NOMO-1 treated with dmso at 0.1 percent for 144 hours (cell line): Measurements from ENCODE around the gene MYRIP.
"Not testable (repeated sequence)": the region's sequence is repeated elsewhere in the genome, so short reads cannot be mapped to it uniquely, and the experiment has no call there.

Source experiments
- DNase-seq: peaks from one replicate; lab custom pipeline; 2025; ENCODE audit not compliant: unreplicated experiment; lab: John Stamatoyannopoulos, UW

MYRIP gene

DNA sequence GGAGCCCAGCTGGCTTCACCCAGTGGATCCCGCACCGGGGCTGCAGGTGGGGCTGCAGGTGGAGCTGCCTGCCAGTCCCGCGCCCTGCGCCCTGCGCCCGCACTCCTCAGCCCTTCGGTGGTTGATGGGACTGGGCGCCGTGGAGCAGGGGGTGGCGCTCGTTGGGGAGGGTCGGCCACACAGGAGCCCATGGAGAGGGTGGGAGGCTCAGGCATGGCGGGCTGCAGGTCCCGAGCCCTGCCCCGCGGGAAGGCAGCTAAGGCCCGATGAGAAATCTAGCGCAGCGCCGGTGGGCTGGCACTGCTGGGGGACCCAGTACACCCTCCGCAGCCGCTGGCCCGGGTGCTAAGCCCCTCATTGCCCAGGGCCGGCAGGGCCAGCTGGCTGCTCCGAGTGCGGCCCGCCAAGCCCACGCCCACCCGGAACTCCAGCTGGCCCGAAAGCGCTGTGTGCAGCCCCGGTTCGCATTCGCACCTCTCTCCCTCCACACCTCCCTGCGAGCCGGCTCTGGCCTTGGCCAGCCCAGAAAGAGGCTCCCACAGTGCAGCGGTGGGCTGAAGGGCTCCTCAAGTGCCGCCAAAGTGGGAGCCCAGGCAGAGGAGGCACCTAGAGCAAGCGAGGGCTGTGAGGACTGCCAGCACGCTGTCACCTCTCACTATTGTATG is 268.6 kb downstream of the MYRIP start:
- DNase-seq = not testable (repeated sequence)

DNA sequence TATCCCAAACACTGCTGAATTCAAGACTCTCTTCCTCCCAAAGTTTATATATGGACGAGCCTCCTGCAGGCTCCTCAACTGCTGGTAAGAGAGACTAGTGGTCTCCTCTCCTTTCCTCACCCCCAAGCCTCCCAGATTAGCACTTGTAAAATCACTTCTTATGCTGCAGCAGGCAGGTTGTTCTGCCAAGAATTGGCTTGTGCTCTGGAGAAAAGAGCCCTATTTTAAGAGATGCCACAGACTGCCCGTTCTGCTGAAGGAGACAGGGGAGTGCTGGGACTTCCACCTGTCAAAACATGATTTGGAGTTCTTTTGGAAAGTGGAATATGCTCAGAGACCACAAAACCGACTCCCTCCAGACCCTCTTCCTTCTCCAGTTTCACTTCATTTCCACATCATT is 269.2 kb downstream of the MYRIP start:
- DNase-seq = no peak

DNA sequence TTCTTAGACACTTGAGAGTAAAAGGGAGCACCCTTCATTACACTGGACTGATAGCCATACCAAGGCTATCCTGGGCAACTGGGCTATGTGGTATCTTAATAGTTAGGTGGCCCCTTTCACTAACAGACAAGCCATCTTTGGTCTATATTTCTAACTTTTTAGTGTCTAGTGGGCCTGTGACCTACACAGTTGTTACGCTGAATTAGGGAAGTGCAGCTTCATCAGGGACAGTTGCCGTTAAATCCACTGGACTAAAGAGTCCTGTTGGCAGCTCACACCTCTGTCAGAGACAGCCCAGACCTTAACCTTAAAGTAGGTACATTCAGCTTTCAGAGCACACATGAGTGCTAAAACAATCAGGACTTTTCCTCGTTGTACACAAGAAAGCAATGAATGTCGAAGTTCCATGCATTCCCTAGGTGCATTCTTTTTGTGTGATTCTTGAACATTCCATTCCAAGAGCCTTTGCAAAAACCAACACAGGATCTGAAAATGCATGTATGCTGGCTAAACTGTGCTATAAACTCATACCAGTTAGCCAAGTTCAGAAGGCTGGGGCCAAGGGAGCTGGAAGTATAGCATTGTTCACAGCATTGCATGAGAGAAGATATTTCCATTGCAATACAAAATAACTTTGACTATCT is 269.9 kb downstream of the MYRIP start:
- DNase-seq = no peak

DNA sequence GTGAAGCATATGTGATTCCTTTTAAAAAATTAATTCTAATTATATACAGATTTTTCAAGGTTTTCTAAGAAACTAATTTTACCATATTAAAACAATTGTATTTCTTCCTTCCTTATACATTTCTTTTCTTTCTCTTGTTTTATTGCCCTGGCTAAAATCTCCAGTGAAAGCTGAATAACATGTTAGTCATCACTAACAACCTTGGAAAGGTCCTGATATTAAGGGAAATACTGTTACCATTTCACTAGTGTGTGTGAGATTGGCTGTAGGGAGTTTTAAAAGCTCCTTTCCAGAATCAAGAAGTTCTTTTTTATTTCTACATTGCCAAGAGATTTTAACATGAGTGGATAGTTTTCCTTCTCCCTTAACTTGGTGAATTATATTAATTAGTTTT is 270.4 kb downstream of the MYRIP start:
- DNase-seq = no peak

DNA sequence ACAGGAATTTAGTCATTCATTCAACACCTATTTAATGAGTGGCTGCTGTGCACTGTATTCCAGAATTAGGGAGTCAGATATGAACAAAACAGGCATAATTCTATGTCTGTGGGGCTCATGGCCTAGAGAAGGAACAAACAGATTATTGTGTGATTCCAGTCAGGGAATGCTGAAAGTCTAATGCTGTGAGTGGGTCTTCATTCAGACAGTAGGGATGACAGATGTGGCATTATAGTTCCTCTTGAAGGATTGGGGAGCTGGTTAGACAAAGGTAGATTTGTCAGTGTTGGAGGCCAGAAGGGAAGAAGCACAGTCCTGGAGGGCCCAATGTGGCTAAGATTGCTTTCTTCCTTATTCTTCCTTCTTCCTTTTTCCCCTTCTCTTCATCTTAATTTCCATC is 273.7 kb downstream of the MYRIP start:
- DNase-seq = no peak

DNA sequence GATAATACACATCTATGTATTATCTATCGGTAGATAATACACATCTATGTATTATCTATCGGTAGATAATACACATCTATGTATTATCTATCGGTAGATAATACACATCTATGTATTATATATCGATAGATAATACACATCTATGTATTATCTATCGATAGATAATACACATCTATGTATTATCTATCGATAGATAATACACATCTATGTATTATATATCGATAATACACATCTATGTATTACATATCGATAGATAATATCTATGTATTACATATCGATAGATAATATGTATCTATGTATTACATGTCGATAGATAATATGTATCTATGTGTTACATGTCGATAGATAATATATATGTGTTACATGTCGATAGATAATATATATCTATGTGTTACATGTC is 275.0 kb downstream of the MYRIP start:
- DNase-seq = not testable (repeated sequence)

DNA sequence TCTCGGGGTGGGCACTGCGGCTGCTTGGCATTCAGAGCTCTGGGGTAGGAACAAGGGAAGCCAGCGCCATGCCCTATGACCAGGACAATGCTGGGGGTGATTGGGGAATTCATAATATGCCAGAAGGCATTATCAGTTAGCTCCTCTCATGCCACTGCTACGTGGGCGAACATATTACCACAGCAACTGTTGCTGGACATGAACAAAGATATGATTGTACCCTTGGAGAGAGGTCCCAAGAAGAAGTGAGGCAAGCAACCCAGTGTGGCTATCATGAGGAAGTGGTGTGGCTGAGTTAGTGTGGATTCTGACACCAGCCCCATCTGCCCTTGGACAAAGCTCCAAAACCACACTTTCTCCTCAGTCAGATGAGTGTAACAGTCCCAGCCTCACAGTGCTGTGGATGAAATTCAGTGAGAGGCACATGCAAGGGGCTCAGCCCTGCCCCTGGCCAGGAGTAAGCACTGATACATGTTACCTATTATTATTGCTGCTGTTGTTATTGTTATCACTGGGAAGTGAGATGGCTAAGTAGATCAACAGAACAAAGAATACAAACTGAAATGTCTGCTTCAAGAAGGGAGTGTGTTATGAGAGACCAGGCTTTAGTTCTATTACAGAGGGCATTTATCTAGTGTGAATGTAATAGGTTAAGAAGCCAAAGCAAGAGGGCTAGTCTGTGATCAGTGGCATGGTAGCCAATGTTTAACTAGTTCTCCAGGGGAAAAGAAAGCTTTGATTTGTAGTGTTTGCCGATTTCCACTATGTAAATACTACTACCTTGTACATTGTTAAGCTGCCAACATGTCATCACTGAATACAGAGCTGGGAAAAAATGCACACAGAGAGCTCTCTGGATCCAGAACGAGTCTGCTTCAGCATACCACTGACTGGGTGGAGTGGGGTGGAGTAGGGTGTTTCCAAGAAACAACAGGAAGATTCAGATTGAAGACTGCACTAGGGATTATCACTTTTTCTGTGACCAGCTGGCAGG is 277.8 kb downstream of the MYRIP start:
- DNase-seq = no peak

DNA sequence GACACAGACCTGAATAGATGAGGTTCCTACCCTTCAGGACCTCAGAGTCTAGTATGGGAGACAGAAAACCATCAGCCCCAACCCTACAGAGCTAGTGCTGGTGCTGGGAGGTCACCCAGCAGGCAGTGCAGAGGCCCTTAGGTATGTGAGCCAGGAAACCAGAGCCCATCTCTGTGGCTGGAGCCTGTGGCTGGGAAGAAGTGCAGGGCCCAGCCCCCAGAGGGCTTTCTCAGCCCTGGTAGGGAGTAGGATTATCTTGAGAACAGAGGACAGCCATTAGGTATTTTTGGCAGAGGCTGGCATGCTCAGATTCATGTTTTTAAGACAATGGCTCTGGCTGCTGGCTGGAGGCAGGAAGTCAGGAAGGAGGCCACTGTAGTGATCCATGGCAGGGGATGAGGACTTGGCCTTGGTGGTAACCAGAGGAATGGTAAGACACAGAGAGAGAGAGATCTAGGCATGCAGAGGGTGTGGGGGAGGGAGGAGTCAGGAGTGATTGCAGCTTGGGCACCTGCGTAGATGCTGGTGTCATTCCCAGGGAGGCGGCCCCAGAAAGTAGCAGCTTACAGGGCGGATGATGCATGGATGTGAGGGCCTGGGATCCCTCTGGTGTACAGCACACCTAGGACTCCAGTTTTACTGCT is 279.2 kb downstream of the MYRIP start:
- DNase-seq = no peak

DNA sequence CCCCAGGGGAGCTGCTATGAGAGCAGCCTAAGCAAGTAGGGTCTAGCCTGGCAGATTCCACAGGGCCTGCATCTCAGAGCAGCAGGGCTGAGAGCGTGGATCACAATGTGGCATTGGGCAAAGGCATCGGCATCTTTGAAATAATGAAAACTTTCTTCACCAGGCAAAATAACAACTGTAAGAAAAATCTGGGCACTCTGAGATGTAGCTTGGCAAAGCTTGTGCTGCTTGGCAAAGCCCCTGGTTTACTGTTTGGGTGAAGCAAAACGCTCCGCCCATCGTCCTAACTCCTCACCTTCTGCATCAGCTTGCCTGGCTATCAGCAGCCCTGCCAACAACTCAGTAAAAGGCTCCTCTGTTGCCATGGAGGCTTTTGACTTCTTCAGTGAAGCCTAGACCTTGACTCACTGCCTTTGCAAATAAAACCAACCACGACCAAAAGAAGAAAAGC is 287.3 kb downstream of the MYRIP start:
- no peak for DNase-seq

DNA sequence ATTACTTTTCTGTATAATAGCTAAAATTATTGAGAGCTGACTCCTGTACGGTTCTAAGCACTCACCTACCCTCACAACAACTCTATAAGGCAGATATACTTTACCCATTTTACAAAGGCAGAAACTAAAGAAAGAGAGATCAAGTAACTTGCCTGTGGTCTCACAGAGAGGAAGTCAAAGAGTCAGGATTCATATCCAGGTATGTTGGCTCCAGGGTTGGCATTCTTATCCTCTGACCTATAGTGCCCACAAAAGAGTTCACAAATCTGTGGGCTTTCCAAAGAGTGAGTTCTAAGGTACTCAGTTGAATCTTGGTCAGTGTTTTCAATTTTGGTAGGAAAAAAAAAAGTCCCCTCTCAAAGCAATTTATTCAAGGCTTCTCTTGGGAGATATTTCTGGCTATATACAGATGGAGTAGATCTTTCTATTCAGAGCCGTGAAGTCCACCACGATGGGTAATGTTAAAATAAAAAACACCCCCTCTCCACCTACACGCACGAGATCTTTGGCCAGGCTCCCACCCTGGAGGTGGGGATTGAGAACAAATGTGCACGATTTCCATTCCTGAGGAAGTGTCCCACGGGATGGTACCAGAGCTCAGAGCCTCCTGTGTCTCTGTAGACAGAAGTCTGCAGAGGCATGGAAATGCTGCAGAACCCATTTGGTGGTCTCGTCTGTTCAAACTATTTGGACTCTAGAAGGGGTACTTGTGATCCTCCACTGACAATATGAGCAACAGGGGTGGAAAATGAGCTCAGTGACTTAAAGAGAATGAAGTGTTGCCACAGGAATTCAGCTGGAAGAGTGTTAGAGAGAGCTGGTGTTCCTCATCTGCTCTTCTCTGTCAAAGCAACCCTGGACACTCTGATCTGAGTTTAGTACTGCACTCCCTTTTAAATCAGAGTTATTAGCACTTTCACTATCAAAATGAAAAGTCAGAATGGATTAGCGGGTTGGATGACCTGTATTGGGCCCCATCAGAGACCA is 288.0 kb downstream of the MYRIP start:
- no peak for DNase-seq

DNA sequence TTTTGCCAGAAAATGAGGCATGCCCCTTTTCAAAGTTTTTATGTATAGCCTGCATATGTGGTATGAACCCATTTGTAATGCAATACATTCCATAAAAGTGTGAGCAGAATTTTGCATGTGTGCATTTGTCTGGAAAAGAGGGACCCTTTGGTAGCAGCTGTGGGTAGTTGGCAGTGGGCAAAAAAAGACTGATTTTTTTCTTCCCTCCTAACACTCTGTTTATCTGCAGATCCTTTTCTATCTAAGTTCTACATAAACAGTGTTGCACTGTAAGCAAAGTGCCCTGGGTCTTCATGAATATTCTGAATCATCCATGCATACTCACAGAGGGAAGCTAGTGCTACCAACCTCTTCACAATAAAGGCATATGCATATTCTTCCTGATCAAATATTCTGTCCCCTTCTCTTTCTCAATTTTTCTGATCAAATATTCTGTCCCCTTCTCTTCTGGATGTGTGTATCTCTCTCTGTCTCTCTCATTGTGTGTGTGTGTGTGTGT is 288.9 kb downstream of the MYRIP start:
- DNase-seq = no peak

DNA sequence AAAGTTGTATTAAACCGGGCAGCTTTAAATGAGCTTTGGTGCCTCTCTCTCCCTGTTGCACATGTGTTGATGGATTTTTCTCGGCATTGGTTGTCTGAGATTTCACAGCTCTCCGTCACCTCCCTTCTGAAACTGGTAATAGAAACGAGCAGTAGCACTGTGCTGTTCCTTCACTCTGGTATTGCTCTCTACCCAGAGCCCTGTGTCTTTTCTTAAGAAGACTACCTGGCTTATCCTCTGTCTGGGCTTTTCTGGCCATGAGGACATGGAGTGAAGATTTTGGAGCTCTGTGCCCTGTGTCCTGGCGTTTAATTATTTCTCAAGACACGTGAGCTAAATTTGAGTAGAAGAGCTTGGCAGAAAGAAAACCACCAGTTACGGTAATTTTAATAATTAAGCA is 290.5 kb downstream of the MYRIP start:
- DNase-seq = no peak

DNA sequence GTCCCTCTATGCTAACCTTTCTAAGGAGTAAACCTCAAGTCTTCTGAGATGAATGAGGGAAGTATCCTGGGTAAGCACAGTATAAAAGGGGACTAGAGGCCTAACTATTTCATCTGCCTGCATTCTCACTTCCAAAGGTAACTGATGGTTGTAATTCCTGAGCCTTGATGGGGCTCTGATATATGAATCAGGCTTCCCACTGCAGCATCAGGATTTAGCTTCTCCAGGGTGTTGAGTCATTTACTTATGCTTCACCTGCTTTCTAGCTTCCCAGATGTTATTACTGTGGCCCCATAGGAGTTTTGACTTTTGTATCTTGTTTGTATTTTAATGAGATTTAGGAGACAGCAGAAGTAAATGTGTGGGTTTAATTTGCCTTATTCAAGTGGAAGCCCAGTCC is 292.8 kb downstream of the MYRIP start:
- no peak for DNase-seq

DNA sequence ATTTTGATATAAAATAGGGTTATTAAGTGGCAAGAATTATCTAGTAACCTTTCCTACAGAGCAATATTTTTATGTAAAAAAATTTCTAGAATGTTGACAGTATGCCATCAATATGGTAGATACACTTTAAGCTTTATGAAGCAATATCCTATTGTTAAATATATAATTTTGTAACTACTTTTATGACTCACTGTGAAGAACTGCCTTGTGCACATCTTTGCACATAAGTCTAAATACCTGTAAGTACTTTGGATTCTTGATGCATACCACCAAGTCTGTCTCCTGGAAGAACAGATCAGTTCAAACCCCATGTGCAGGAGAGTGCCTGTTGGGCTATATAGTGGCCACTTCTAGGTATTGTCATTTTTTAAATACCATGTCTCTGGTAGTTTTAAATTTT is 294.4 kb downstream of the MYRIP start:
- no peak for DNase-seq

DNA sequence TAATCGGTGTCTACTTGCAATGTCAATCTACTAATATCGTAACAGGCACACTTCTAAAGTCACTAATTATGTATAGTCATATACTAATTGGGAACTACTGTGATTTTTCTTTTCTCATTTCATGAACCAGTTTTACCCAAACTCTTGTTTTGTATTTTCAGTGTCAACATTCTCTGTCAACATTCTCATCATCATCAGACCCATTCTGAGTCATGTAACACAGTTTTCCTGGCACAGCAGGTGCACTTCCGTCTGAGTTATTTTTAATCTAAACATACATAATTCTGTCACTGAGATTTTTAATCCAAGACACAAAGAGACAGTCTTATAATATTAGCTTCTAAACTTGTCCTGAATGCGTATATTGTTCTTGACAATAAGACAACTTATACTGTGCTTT is 295.0 kb downstream of the MYRIP start:
- DNase-seq = no peak

DNA sequence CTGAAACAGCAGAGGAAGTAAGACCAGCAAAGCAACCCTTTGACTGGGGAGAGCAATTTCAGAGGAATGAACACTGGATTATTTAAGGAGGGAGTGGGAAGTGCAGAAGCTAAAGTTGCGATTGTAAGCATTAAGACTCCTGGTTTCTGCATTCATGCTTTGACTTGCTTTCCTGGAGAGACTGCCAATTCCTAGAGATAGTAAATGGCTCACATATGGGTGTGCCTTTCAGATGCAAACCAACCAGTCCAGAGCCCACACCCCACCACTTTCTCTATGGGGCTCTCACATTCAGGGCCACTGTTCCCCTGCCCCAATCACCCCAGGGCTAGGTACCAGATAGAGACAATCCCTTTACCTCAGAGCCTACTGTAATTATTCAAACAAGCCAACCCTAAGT is 299.2 kb downstream of the MYRIP start:
- DNase-seq = no peak

DNA sequence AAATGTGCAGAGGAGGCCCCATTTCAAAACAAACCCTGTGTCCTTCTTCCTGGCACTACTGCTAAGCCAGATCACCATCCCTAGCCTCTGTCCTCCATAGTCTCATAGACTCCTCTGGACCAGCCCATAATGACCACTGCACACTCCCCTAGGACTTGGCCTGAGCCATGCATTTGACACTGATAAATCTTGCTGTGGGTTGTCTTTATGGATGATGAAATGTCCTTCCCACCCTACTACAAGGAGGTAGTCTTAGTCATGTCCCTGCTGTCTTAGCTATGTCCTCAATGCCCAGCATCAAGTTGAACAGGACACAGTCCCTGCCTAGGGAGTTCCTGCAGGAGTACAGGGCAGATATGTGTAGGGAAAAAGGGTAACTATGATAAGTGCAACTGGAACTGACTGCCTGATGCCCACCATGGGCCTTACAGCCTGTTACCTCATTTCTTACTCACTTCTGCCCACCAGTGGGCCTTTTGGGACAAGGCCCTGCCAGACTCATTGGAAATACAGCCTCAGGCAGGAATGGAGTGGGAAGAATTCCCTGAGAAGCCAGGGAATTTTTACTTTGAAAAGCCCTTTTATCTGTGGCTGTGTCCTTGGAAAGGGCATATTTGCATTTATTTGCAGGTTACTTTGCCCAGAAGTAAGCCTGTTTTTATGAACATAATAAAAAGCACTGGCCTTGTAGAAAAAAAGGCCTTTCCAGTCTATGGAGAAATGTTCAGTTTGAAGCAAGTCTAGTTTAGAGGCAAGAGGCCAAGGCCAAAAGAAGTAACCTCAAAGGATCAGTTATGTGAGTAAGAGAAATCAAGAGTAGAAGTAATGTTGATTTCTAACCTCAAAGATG is 300.5 kb downstream of the MYRIP start:
- no peak for DNase-seq

DNA sequence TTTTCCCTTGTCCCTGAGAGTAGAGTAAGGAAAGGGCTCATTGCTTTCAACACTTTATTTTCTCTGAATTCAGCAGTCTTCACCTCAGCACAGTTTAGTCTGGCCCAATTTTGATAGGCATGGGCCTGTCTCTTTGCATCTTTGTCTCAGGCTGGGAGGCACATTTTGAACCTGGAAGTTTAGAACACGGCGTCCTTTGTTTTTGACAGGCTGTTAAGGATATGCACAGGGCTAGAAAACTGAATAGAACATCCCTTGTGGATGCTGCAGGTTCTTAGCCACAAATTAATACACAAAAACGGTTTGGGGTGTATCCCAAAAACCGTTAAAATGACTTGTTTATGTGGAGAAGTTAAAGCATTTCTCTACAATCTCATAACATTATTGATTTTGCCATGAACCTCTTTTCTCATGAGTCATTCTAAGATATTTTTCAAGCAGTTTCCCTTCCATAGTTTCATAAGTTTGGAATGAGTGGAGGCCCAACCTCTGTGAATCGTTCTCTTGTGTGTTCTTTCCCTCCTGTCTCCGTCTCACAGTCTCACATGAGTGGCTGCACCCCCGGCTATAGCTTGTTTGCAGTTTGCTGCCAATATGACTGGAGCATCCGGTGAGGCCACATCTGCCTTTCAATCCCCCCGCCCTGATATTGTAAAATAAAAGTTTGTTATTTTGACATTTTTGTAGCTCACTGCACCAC is 307.2 kb downstream of the MYRIP start:
- DNase-seq = no peak
